Ishikawa (cell line): ENCODE results near the gene HHAT.

Source experiments
- CEBPB ChIP-seq: IDR thresholded peaks from 2 replicates; pipeline ENCODE4 v1.6.1; 2012
- EP300 ChIP-seq: IDR thresholded peaks from 2 replicates; pipeline ENCODE4 v1.6.1; 2012; ENCODE audit warnings: borderline replicate concordance
- RAD21 ChIP-seq: IDR thresholded peaks from 2 replicates; pipeline ENCODE4 v1.6.1; 2012; ENCODE audit warnings: low read depth
- REST ChIP-seq: IDR thresholded peaks from 2 replicates; pipeline ENCODE4 v1.6.1; 2012; ENCODE audit warnings: low read depth, mild to moderate bottlenecking
- TAF1 ChIP-seq: IDR thresholded peaks from 2 replicates; pipeline ENCODE4 v1.6.1; 2012; ENCODE audit warnings: low read depth, mild to moderate bottlenecking
- TEAD4 ChIP-seq: IDR thresholded peaks from 2 replicates; pipeline ENCODE4 v1.6.1; 2012
- YY1 ChIP-seq: IDR thresholded peaks from 2 replicates; pipeline ENCODE4 v1.6.1; 2012; ENCODE audit warnings: low read depth
- ZBTB7A ChIP-seq: IDR thresholded peaks from 2 replicates; pipeline ENCODE4 v1.6.1; 2012; ENCODE audit warnings: low read depth

- TF ChIP-seq TAF1 (no peak), TEAD4 (no peak), CEBPB (no peak), EP300 (no peak), RAD21 (no peak), YY1 (no peak), ZBTB7A (no peak), REST (no peak)
Observed at GRCh38 chr1:210709701-210710100, 381.0 kb downstream of the HHAT start.
